Measurements from ENCODE around the gene SIRT6.
"Not testable (repeated sequence)": the region's sequence is repeated elsewhere in the genome, so short reads cannot be mapped to it uniquely, and the experiment has no call there.

SIRT6 gene

GRCh38 chr19:4173479-4174212 is 8.7 kb downstream of the SIRT6 start:
- no peak for DNase-seq

- DNase-seq: peak; percentile 30 to 70
Measured at GRCh38 chr19:4172861-4173473, 9.4 kb downstream of the SIRT6 start.

GRCh38 chr19:4171676-4172075 is 10.7 kb downstream of the SIRT6 start:
- no peak for DNase-seq

GRCh38 chr19:4164262-4164661 is 18.1 kb downstream of the SIRT6 start:
- DNase-seq: no peak

- no peak for DNase-seq
Measured at GRCh38 chr19:4161415-4162077, 20.8 kb downstream of the SIRT6 start.

- not testable (repeated sequence) for DNase-seq
Measured at GRCh38 chr19:4157971-4158370, 24.4 kb downstream of the SIRT6 start.

- DNase-seq: no peak
Measured at GRCh38 chr19:4157164-4157563, 25.2 kb downstream of the SIRT6 start.

GRCh38 chr19:4154571-4155312 is 27.6 kb downstream of the SIRT6 start:
- DNase-seq: no peak

GRCh38 chr19:4152241-4152998 is 29.9 kb downstream of the SIRT6 start:
- DNase-seq: no peak

GRCh38 chr19:4151623-4152022 is 30.7 kb downstream of the SIRT6 start:
- no peak for DNase-seq

GRCh38 chr19:4149518-4150288 is 32.7 kb downstream of the SIRT6 start:
- DNase-seq: no peak

- no peak for DNase-seq
Measured at GRCh38 chr19:4144666-4145249, 37.6 kb downstream of the SIRT6 start.

- not testable (repeated sequence) for DNase-seq
Measured at GRCh38 chr19:4142916-4143315, 39.4 kb downstream of the SIRT6 start.

GRCh38 chr19:4140237-4140711 is 42.1 kb downstream of the SIRT6 start:
- no peak for DNase-seq

GRCh38 chr19:4139614-4140236 is 42.6 kb downstream of the SIRT6 start:
- peak; percentile 79 to 89 for DNase-seq

- DNase-seq: no peak
Measured at GRCh38 chr19:4138445-4138844, 43.9 kb downstream of the SIRT6 start.

- DNase-seq: no peak
Measured at GRCh38 chr19:4136680-4137088, 45.7 kb downstream of the SIRT6 start.

GRCh38 chr19:4135386-4135785 is 47.0 kb downstream of the SIRT6 start:
- not testable (repeated sequence) for DNase-seq

GRCh38 chr19:4134351-4134750 is 48.0 kb downstream of the SIRT6 start:
- DNase-seq: no peak

GRCh38 chr19:4130744-4131438 is 51.5 kb downstream of the SIRT6 start:
- no peak for DNase-seq

All from stimulated activated CD4-positive, alpha-beta T cell treated with anti-CD3 and anti-CD28 coated beads, Interleukin-4, amount 100 ng/mL, for 4 hours (primary cell).